HG03521 (cell line): Measurements from ENCODE around the gene CDC14B.
"Not testable (repeated sequence)": the region's sequence is repeated elsewhere in the genome, so short reads cannot be mapped to it uniquely, and the experiment has no call there.

Experiments used
- ATAC-seq: cut with Tn5 transposase; IDR thresholded peaks from one replicate; pipeline ENCODE4 v1.9.1; 2021; ENCODE audit warnings: mild to moderate bottlenecking, moderate library complexity; ENCODE audit not compliant: unreplicated experiment

CDC14B gene

GRCh38 chr9:96551403-96551802 lies 68.2 kb downstream of the CDC14B start:
- ATAC-seq: no peak

- no peak for ATAC-seq
Observed at GRCh38 chr9:96550659-96551058, 69.0 kb downstream of the CDC14B start.

GRCh38 chr9:96543131-96543530 lies 76.5 kb downstream of the CDC14B start:
- not testable (repeated sequence) for ATAC-seq

- ATAC-seq: no peak
Observed at GRCh38 chr9:96540106-96540505, 79.5 kb downstream of the CDC14B start.

- ATAC-seq: no peak
Observed at GRCh38 chr9:96532173-96532572, 87.5 kb downstream of the CDC14B start.

- no peak for ATAC-seq
Observed at GRCh38 chr9:96524764-96525163, 94.9 kb downstream of the CDC14B start.

- no peak for ATAC-seq
Observed at GRCh38 chr9:96524045-96524444, 95.6 kb downstream of the CDC14B start.

- ATAC-seq: no peak
Observed at GRCh38 chr9:96523374-96523773, 96.3 kb downstream of the CDC14B start.

- ATAC-seq: no peak
Observed at GRCh38 chr9:96522366-96522765, 97.3 kb downstream of the CDC14B start.

GRCh38 chr9:96519787-96520186 lies 99.9 kb downstream of the CDC14B start:
- no peak for ATAC-seq

- ATAC-seq: no peak
Observed at GRCh38 chr9:96519095-96519494, 100.5 kb downstream of the CDC14B start.

GRCh38 chr9:96515621-96516470 lies 103.8 kb downstream of the CDC14B start:
- ATAC-seq: no peak

GRCh38 chr9:96514800-96515158 lies 104.9 kb downstream of the CDC14B start:
- no peak for ATAC-seq

- ATAC-seq: no peak
Observed at GRCh38 chr9:96514108-96514799, 105.4 kb downstream of the CDC14B start.

- no peak for ATAC-seq
Observed at GRCh38 chr9:96513622-96514021, 106.0 kb downstream of the CDC14B start.

GRCh38 chr9:96512240-96512639 lies 107.4 kb downstream of the CDC14B start:
- no peak for ATAC-seq

GRCh38 chr9:96510258-96510657 lies 109.4 kb downstream of the CDC14B start:
- no peak for ATAC-seq

- ATAC-seq: no peak
Observed at GRCh38 chr9:96509848-96510247, 109.8 kb downstream of the CDC14B start.

- no peak for ATAC-seq
Observed at GRCh38 chr9:96509026-96509425, 110.6 kb downstream of the CDC14B start.

GRCh38 chr9:96508227-96508940 lies 111.3 kb downstream of the CDC14B start:
- ATAC-seq: no peak

- no peak for ATAC-seq
Observed at GRCh38 chr9:96505316-96505991, 114.2 kb downstream of the CDC14B start.
